Measurements from ENCODE around the gene TRAF3IP1.

TRAF3IP1 gene

DNA sequence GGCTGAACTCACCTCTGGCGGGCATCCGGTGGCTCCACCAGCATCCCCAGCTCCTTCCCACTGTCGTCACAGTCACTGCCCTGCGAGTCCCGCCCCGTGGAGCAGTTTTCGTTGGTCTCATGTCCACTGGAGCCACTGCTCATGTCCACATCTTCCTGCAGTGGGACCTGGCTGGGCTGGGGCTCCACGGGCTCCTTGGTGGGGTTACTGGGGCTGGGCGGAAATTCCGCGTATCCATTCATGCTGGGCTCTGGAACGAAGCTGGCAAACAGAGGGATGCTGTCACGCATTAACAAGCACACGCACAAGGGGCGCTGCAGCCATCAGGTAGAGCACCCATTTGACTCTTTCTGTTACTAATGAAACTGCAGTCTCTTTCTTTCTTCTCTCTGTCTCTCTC lies 42.6 kb upstream of the TRAF3IP1 start:
- TF ChIP-seq, protein P1, sequence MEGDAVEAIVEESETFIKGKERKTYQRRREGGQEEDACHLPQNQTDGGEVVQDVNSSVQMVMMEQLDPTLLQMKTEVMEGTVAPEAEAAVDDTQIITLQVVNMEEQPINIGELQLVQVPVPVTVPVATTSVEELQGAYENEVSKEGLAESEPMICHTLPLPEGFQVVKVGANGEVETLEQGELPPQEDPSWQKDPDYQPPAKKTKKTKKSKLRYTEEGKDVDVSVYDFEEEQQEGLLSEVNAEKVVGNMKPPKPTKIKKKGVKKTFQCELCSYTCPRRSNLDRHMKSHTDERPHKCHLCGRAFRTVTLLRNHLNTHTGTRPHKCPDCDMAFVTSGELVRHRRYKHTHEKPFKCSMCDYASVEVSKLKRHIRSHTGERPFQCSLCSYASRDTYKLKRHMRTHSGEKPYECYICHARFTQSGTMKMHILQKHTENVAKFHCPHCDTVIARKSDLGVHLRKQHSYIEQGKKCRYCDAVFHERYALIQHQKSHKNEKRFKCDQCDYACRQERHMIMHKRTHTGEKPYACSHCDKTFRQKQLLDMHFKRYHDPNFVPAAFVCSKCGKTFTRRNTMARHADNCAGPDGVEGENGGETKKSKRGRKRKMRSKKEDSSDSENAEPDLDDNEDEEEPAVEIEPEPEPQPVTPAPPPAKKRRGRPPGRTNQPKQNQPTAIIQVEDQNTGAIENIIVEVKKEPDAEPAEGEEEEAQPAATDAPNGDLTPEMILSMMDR (IDR thresholded peaks at IDR 0.05; ENCODE audit: insufficient read depth, low read length, missing control alignments): no peak
- H3K4me3 ChIP-seq (ENCODE audit: low read depth, low read length): no peak overlapping the region
- POLR2A ChIA-PET: no interaction called here
- no peak for DNase-seq (ENCODE audit: low read depth, low spot score)
- CTCF ChIA-PET: interaction anchor here (1.3 to 14.6 kb wide), 2 partner anchors 11 to 14 kb away, joined by 6 to 148 read pairs; partner anchors contain the start of gene PER2

DNA sequence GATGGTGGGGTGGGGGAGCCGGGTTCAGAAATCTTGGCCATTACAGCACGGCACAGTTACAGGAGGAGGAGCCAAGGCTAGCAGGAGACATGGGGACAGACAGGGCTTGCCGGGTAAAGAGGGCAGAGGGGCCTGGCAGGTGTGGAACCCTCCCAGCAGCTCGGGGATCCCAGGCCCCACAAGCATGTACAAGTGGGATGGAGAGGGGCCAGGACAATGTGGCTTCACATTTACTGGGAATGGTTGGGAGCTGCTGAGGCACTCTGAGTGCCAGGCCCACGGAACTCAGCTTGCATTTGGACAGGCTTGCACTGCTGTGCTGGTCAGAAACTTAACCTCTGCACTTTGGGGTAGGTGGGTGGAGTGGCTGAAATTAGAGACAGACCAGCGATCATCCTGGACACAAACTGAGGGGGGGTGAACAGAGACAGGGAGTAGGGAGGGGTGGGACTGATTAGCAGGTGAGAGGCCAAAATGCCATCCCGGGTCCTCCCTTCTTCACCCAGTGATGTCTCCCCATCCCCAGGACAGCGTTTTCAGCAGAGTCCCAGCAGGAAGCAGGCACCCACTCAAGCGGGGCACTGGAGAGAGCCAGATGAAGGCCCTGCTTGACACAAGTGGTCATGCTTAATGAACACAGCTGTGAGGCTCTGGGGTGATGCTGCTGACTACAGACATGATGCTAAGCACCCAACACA lies 41.5 kb upstream of the TRAF3IP1 start:
- TF ChIP-seq, protein P1 (IDR thresholded peaks at IDR 0.05; ENCODE audit: insufficient read depth, low read length, missing control alignments): no peak
- CTCF ChIA-PET: interaction anchor here (1.3 to 14.6 kb wide), 2 partner anchors 9 to 15 kb away, joined by 3 to 148 read pairs; no protein-coding TSS in a partner anchor
- POLR2A ChIA-PET: interaction anchor here (0.6 kb wide), 1 partner anchor 12 kb away, joined by 3 read pairs; no protein-coding TSS in a partner anchor
- DNase-seq (ENCODE audit: low read depth, low spot score): no peak
- H3K4me3 ChIP-seq (ENCODE audit: low read depth, low read length): no peak overlapping the region

DNA sequence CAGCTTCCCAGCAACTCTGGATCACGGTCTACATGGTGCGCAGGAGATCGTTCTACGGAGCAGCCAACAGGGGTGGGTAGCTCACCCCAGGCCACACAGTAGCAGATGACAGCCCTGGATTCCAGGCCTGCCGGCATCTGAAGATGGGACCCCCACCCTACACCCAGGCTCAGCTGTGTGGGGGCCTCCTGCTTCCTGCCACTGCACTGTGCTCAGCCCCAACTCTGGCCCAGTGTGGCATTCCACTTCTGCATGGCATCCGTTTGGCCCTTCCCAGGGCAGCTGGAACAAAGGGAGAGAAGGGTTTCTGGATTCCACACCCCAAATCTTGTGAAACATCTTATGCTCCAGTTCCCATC lies 41.0 kb upstream of the TRAF3IP1 start:
- no peak for DNase-seq (ENCODE audit: low read depth, low spot score)
- TF ChIP-seq, protein P1 (IDR thresholded peaks at IDR 0.05; ENCODE audit: insufficient read depth, low read length, missing control alignments): no peak
- ChIA-PET POLR2A (interaction anchor here (0.6 kb wide), 1 partner anchor 12 kb away, joined by 3 read pairs; no protein-coding TSS in a partner anchor), CTCF (interaction anchor here (0.9 to 14.6 kb wide), 3 partner anchors 9 to 23 kb away, joined by 3 to 148 read pairs (median 3); no protein-coding TSS in a partner anchor)
- H3K4me3 ChIP-seq (ENCODE audit: low read depth, low read length): no peak overlapping the region

DNA sequence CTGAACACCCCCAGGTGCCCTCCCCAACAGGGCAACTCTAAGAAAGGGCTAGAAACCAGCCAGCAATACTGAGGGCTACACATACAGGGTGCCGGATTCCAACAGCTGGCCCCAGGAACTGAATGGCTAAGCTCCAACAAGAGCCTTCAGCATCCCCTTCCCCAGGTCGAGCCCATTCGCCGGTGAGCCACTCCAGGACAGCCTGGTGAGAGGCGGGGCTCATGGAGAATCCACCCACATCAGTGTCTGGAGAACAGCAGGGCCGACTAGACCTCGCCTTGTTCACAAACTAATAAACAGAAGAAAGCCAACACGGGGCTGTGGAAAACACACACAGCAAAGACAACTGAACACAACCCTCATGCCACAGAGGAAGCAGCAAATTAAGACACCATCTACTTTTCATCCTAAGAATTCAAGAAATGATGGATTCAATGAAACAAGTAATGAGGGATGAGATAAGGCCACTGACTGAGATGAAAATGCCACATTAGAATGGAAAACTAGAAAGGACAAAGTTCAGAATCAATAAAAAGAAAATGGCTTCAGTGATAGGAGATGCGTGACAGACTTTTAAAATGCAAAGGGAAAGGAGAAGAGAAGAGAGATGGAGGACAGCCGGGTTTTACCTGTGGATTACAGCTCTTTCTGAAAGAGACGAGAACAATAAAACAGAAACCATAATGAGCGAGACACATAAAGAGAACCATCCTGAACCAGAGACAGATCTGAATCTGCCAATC lies 40.1 kb upstream of the TRAF3IP1 start:
- TF ChIP-seq, protein P1 (IDR thresholded peaks at IDR 0.05; ENCODE audit: insufficient read depth, low read length, missing control alignments): no peak
- no peak for DNase-seq (ENCODE audit: low read depth, low spot score)
- H3K4me3 ChIP-seq (ENCODE audit: low read depth, low read length): no peak overlapping the region
- CTCF ChIA-PET: interaction anchor here (0.9 to 14.6 kb wide), 3 partner anchors 8 to 24 kb away, joined by 3 to 148 read pairs (median 3); no protein-coding TSS in a partner anchor
- POLR2A ChIA-PET: no interaction called here

DNA sequence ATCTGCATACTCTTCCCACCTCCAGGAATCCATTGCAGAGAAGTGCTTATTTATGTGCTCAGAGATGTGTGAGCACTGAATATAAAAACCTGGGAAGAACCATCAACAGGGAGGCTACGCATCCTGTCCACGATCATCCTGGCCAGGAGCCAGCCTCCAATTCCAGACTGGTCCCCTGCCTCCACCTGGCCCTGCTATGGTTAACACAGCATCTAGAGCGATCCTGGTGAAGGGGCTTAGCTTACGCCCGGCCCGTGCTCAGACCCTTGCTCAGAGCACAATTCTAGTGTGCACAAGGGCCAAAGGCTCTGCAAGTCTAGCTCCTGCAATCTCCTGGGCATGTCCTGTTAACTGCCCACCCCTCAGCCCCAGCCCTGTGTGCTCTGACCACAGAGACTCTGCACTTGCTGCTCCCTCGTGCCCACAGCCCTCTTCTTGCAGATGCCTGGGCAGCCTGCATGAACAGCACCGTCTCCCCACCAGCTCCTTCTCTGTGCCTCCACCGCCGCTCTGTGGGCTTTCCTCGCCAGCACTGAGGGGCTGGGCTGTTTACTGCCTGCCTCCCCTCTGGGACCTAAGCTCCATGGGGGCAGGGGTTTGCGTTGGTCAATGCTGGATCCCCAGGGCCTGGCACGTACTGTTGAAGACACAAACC lies 38.4 kb upstream of the TRAF3IP1 start:
- H3K4me3 ChIP-seq (ENCODE audit: low read depth, low read length): no peak overlapping the region
- ChIA-PET CTCF (interaction anchor here (14.6 kb wide), 1 partner anchor 18 kb away, joined by 148 read pairs; no protein-coding TSS in a partner anchor), POLR2A (no interaction called here)
- DNase-seq (ENCODE audit: low read depth, low spot score): no peak
- TF ChIP-seq, protein P1 (IDR thresholded peaks at IDR 0.05; ENCODE audit: insufficient read depth, low read length, missing control alignments): no peak
